H9 (cell line): ENCODE results near the gene APLP2. TPM values are rescaled to one million over a fixed set of nuclear protein-coding genes. Genes with fewer than 3 reads are reported as not detected.

Source experiments
- DNase-seq: peaks from one replicate; pipeline ENCODE4 v3.0.0-alpha.2; 2017
- H2AFZ ChIP-seq: one replicate; pipeline ENCODE4 v1.6.1; 2013; ENCODE audit warnings: mild to moderate bottlenecking, low read length, control low read depth, moderate library complexity
- H2AK5ac ChIP-seq: 2 replicates; pipeline ENCODE4 v1.6.1; 2013; ENCODE audit warnings: low read length, control low read depth, mixed read lengths; ENCODE audit not compliant: insufficient read length
- H2BK120ac ChIP-seq: one replicate; pipeline ENCODE4 v1.6.1; 2013; ENCODE audit warnings: low read depth, mild to moderate bottlenecking, low read length, control low read depth, inconsistent platforms; ENCODE audit not compliant: poor library complexity, severe bottlenecking
- H2BK12ac ChIP-seq: 2 replicates; pipeline ENCODE4 v1.6.1; 2013; ENCODE audit warnings: low read length, control low read depth, mixed read lengths, low read depth; ENCODE audit not compliant: insufficient read length
- H2BK15ac ChIP-seq: 2 replicates; pipeline ENCODE4 v1.6.1; 2013; ENCODE audit warnings: low read depth, low read length, control low read depth
- H2BK20ac ChIP-seq: one replicate; pipeline ENCODE4 v1.6.1; 2013; ENCODE audit warnings: low read depth, mild to moderate bottlenecking, low read length, control low read depth, inconsistent platforms; ENCODE audit not compliant: poor library complexity, severe bottlenecking
- H2BK5ac ChIP-seq: 2 replicates; pipeline ENCODE4 v1.6.1; 2013; ENCODE audit warnings: low read length, control low read depth, mixed read lengths; ENCODE audit not compliant: insufficient read length
- H3K14ac ChIP-seq: 2 replicates; pipeline ENCODE4 v1.6.1; 2013; ENCODE audit warnings: low read length, control low read depth; ENCODE audit not compliant: insufficient read depth
- H3K18ac ChIP-seq: 2 replicates; pipeline ENCODE4 v1.6.1; 2013; ENCODE audit warnings: low read depth, mild to moderate bottlenecking, mixed read lengths, low read length, control low read depth; ENCODE audit not compliant: insufficient read length
- H3K23ac ChIP-seq: 2 replicates; pipeline ENCODE4 v1.6.1; 2013; ENCODE audit warnings: low read length, control low read depth, mixed read lengths, low read depth; ENCODE audit not compliant: insufficient read length
- H3K23me2 ChIP-seq: 2 replicates; pipeline ENCODE4 v1.6.1; 2013; ENCODE audit warnings: low read depth, mild to moderate bottlenecking, mixed read lengths, low read length, control low read depth; ENCODE audit not compliant: insufficient read length, poor library complexity, severe bottlenecking
- H3K27ac ChIP-seq: 2 replicates; pipeline ENCODE4 v1.5.1; 2013; ENCODE audit warnings: low read length, control low read depth, mixed read lengths, low read depth; ENCODE audit not compliant: insufficient read length
- H3K27me3 ChIP-seq: 2 replicates; pipeline ENCODE4 v1.6.1; 2013; ENCODE audit warnings: low read length, control low read depth, inconsistent platforms; ENCODE audit not compliant: insufficient read depth
- H3K4ac ChIP-seq: 2 replicates; pipeline ENCODE4 v1.6.1; 2013; ENCODE audit warnings: low read depth, mild to moderate bottlenecking, control low read depth, inconsistent platforms, low read length, moderate library complexity
- H3K4me1 ChIP-seq: 2 replicates; pipeline ENCODE4 v1.6.1; 2013; ENCODE audit warnings: low read length, control low read depth, inconsistent platforms; ENCODE audit not compliant: insufficient read depth
- H3K4me2 ChIP-seq: 2 replicates; pipeline ENCODE4 v1.6.1; 2013; ENCODE audit warnings: low read length, control low read depth, mixed read lengths; ENCODE audit not compliant: insufficient read length, insufficient read depth
- H3K56ac ChIP-seq: 2 replicates; pipeline ENCODE4 v1.6.1; 2013; ENCODE audit warnings: low read depth, mild to moderate bottlenecking, mixed read lengths, low read length, control low read depth; ENCODE audit not compliant: insufficient read length
- H3K79me1 ChIP-seq: 2 replicates; pipeline ENCODE4 v1.6.1; 2013; ENCODE audit warnings: low read depth, mild to moderate bottlenecking, moderate library complexity, low read length, control low read depth, inconsistent platforms; ENCODE audit not compliant: insufficient read depth, poor library complexity, severe bottlenecking
- H3K79me2 ChIP-seq: 2 replicates; pipeline ENCODE4 v1.6.1; 2013; ENCODE audit warnings: low read length, control low read depth, inconsistent platforms; ENCODE audit not compliant: insufficient read depth
- H3K9ac ChIP-seq: 2 replicates; pipeline ENCODE4 v1.6.1; 2013; ENCODE audit warnings: low read length, control low read depth, mixed read lengths; ENCODE audit not compliant: insufficient read length; ENCODE audit errors: extremely low read depth
- H3K9me3 ChIP-seq: one replicate; pipeline ENCODE4 v1.6.1; 2013; ENCODE audit warnings: low read depth, low read length, inconsistent platforms; ENCODE audit not compliant: control insufficient read depth
- H3T11ph ChIP-seq: one replicate; pipeline ENCODE4 v1.6.1; 2013; ENCODE audit warnings: mild to moderate bottlenecking, low read length, control low read depth, inconsistent platforms
- H4K20me1 ChIP-seq: one replicate; pipeline ENCODE4 v1.6.1; 2013; ENCODE audit not compliant: control insufficient read depth, insufficient read length, insufficient read depth
- H4K5ac ChIP-seq: 2 replicates; pipeline ENCODE4 v1.6.1; 2013; ENCODE audit warnings: low read depth, mild to moderate bottlenecking, mixed read lengths, low read length, control low read depth; ENCODE audit not compliant: insufficient read length
- H4K8ac ChIP-seq: replicated peaks from 2 replicates; pipeline ENCODE4 v1.6.1; 2013; ENCODE audit warnings: low read length, control low read depth, mixed read lengths, low read depth; ENCODE audit not compliant: insufficient read length
- H4K91ac ChIP-seq: 2 replicates; pipeline ENCODE4 v1.6.1; 2013; ENCODE audit warnings: low read depth, mild to moderate bottlenecking, moderate library complexity, mixed read lengths, low read length, control low read depth; ENCODE audit not compliant: insufficient read length
- H3K27ac Mint-ChIP-seq, 3 experiments: 2 replicates in 2 of 3; 3 replicates in 1 of 3; pipeline ENCODE4 v1.8.0; 2020 to 2021; ENCODE audit warnings: mixed read lengths in 3 of 3, mild to moderate bottlenecking in 1 of 3, moderate library complexity in 1 of 3
- H3K27me3 Mint-ChIP-seq: 2 replicates; pipeline ENCODE4 v1.8.0; 2021; ENCODE audit warnings: low read depth, mild to moderate bottlenecking, moderate library complexity, mixed read lengths
- H3K36me3 Mint-ChIP-seq, 3 experiments: 2 replicates in 2 of 3; 3 replicates in 1 of 3; pipeline ENCODE4 v1.8.0; 2020 to 2021; ENCODE audit warnings: low read depth in 3 of 3, mixed read lengths in 3 of 3; ENCODE audit not compliant: insufficient read depth in 1 of 3
- H3K4me1 Mint-ChIP-seq, 2 experiments: 2 replicates each; pipeline ENCODE4 v1.8.0; 2020; ENCODE audit warnings: mixed read lengths in 2 of 2
- H3K4me3 Mint-ChIP-seq, 2 experiments: 2 replicates in 1 of 2; 3 replicates in 1 of 2; pipeline ENCODE4 v1.8.0; 2020 to 2021; ENCODE audit warnings: mild to moderate bottlenecking in 2 of 2, mixed read lengths in 2 of 2, moderate library complexity in 1 of 2
- H3K9me3 Mint-ChIP-seq, 2 experiments: 2 replicates in 1 of 2; 3 replicates in 1 of 2; pipeline ENCODE4 v1.8.0; 2020; ENCODE audit warnings: mild to moderate bottlenecking in 2 of 2, mixed read lengths in 2 of 2, moderate library complexity in 1 of 2
- WGBS: extraction: QIAGEN DNeasy Blood & Tissue Kit; methylation state at CpG from one replicate; pipeline ENCODE4 v1.1.7; 2013; ENCODE audit warnings: missing lambda C conversion rate, low lambda C conversion rate, mixed read lengths; ENCODE audit not compliant: insufficient read length; ENCODE audit errors: extremely low coverage; 5-methylcytosine and 5-hydroxymethylcytosine counted together
- total RNA-seq: library from RNA; stranded (reverse); gene quantifications from 2 replicates; pipeline ENCODE4 v1.2.1, GENCODE V29; 2021
- TF ChIP-seq, protein P1 (sequence below): fragments of 200-600 bp; sonication (generic); conservative IDR thresholded peaks from 3 replicates; pipeline ENCODE4 v1.8.0; 2021; ENCODE audit warnings: antibody characterized with exemption, mild to moderate bottlenecking

The APLP2 gene
- total RNA-seq, 1 experiment from 2014 or later, result 328 TPM

DNA sequence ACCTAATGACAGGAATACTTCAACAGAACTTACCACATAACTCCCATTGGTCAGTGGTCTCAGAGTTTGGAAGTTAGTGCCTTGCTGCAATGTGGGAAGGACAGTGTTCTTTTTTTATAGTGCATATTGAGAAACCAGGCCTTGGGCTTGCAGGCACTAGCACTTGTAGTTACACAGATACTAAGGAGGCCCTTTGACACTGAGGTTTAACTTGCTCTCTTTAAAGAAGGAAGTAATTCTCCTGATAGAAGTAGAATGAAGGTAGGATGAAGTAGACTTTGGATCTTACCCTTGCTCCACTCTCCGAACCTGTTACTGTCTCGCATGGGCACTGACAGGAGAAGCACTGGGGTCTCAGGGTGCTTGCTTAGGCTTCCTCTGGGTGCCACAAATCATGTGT, 58.9 kb downstream of the APLP2 start:
- H3K79me2 ChIP-seq, result no peaks in the 10 kb centered on the region
- TF ChIP-seq, protein P1, sequence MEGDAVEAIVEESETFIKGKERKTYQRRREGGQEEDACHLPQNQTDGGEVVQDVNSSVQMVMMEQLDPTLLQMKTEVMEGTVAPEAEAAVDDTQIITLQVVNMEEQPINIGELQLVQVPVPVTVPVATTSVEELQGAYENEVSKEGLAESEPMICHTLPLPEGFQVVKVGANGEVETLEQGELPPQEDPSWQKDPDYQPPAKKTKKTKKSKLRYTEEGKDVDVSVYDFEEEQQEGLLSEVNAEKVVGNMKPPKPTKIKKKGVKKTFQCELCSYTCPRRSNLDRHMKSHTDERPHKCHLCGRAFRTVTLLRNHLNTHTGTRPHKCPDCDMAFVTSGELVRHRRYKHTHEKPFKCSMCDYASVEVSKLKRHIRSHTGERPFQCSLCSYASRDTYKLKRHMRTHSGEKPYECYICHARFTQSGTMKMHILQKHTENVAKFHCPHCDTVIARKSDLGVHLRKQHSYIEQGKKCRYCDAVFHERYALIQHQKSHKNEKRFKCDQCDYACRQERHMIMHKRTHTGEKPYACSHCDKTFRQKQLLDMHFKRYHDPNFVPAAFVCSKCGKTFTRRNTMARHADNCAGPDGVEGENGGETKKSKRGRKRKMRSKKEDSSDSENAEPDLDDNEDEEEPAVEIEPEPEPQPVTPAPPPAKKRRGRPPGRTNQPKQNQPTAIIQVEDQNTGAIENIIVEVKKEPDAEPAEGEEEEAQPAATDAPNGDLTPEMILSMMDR, result no peak
- H3T11ph ChIP-seq, result no peak overlapping the region
- Mint-ChIP-seq H3K27me3 (no peaks in the 10 kb centered on the region), H3K27ac (no peak overlapping the region), H3K4me3 (no peak overlapping the region), H3K9me3 (peaks cover 15 to 17% of the 10 kb centered on the region in 2 experiments), H3K4me1 (no peaks in the 10 kb centered on the region), H3K36me3 (peaks cover 80 to 89% (median 89%) of the 10 kb centered on the region in 3 experiments)
- H3K4me1 ChIP-seq, result no peaks in the 10 kb centered on the region
- no peak overlapping the region for H3K18ac ChIP-seq
- no peak overlapping the region for H3K9ac ChIP-seq
- no peak overlapping the region for H3K4me2 ChIP-seq
- H3K9me3 ChIP-seq, result peaks cover 6% of the 10 kb centered on the region
- no peak overlapping the region for H3K23ac ChIP-seq
- no peak overlapping the region for H4K8ac ChIP-seq
- no peak overlapping the region for H4K91ac ChIP-seq
- no peak overlapping the region for H2BK5ac ChIP-seq
- H3K56ac ChIP-seq, result no peak overlapping the region
- no peak overlapping the region for H3K14ac ChIP-seq
- H3K27ac ChIP-seq, result no peak overlapping the region
- H3K23me2 ChIP-seq, result no peaks in the 10 kb centered on the region
- no peak overlapping the region for H2BK15ac ChIP-seq
- H2BK120ac ChIP-seq, result no peak overlapping the region
- peaks cover 2% of the 10 kb centered on the region for H3K79me1 ChIP-seq
- no peak overlapping the region for H2BK12ac ChIP-seq
- no peak overlapping the region for H3K4ac ChIP-seq
- no peak overlapping the region for H2AK5ac ChIP-seq
- H2AFZ ChIP-seq, result no peak overlapping the region
- H2BK20ac ChIP-seq, result no peak overlapping the region
- H4K5ac ChIP-seq, result no peak overlapping the region
- H3K27me3 ChIP-seq, result no peaks in the 10 kb centered on the region
- DNase-seq, result no peak
- no CpG with 5 or more reads among the region's 2 CpGs for WGBS
- H4K20me1 ChIP-seq, result no peaks in the 10 kb centered on the region
